H1 (cell line): Measurements from ENCODE around the gene OSTN. TPM values are rescaled to one million over a fixed set of nuclear protein-coding genes. Genes with fewer than 3 reads are reported as not detected.

ENCODE experiments used
- CTCF ChIA-PET: fragments of 300-600 bp; sonication (Branson Sonifier 250); formaldehyde crosslinking; loops from one replicate; lab custom pipeline; 2021; ENCODE audit not compliant: partially characterized antibody; lab: Charles Lee
- POLR2A ChIA-PET: fragments of 300-600 bp; sonication (Branson Sonifier 250); formaldehyde crosslinking; loops from one replicate; lab custom pipeline; 2021; ENCODE audit warnings: inconsistent platforms; ENCODE audit not compliant: partially characterized antibody; lab: Charles Lee
- DNase-seq, 2 experiments: peaks; one replicate each; pipeline versions ENCODE4 v3.0.0 to v3.0.0-alpha.2; 2010 to 2022; ENCODE audit warnings: low spot score in 2 of 2, low read depth in 1 of 2, mixed read lengths in 1 of 2
- FAIRE-seq: peaks from 2 replicates; lab custom pipeline; 2011; peaks lifted over from hg19 to GRCh38; lab: Jason Lieb, UNC
- H2AFZ ChIP-seq: 2 replicates; pipeline ENCODE4 v1.8.1; 2012; ENCODE audit warnings: low read length, inconsistent platforms
- H2AK5ac ChIP-seq: 2 replicates; pipeline ENCODE4 v1.6.1; 2013; ENCODE audit warnings: low read depth, low read length
- H2BK120ac ChIP-seq: replicated peaks from 2 replicates; pipeline ENCODE3; 2013; ENCODE audit warnings: low read depth, low read length, inconsistent platforms
- H2BK12ac ChIP-seq: 2 replicates; pipeline ENCODE4 v1.6.1; 2013; ENCODE audit warnings: low read depth, low read length
- H2BK15ac ChIP-seq: 2 replicates; pipeline ENCODE4 v1.6.1; 2013; ENCODE audit warnings: low read length
- H2BK20ac ChIP-seq: 2 replicates; pipeline ENCODE4 v1.6.1; 2013; ENCODE audit warnings: low read length
- H2BK5ac ChIP-seq: 2 replicates; pipeline ENCODE4 v1.6.1; 2013; ENCODE audit warnings: low read depth, low read length
- H3K14ac ChIP-seq: 2 replicates; pipeline ENCODE4 v1.6.1; 2013; ENCODE audit warnings: inconsistent platforms; ENCODE audit not compliant: insufficient read length
- H3K18ac ChIP-seq: 2 replicates; pipeline ENCODE4 v1.6.1; 2013; ENCODE audit warnings: low read length; ENCODE audit errors: extremely low read depth
- H3K23ac ChIP-seq: 2 replicates; pipeline ENCODE4 v1.6.1; 2013; ENCODE audit warnings: inconsistent platforms; ENCODE audit not compliant: insufficient read length
- H3K23me2 ChIP-seq: 2 replicates; pipeline ENCODE4 v1.6.1; 2013; ENCODE audit warnings: low read depth, low read length
- H3K27ac ChIP-seq: 2 replicates; pipeline ENCODE4 v1.6.1; 2011; ENCODE audit warnings: low read depth, low read length, inconsistent platforms
- H3K27me3 ChIP-seq, 4 experiments: replicated peaks in 1 of 4; 1 replicate in 1 of 4; 2 replicates in 3 of 4; pipeline versions ENCODE4 v1.6.1 to v1.8.1; 2011 to 2013; ENCODE audit warnings: low read length in 3 of 4, mild to moderate bottlenecking in 3 of 4, inconsistent platforms in 2 of 4, mixed read lengths in 2 of 4, moderate library complexity in 1 of 4; ENCODE audit not compliant: control insufficient read depth in 3 of 4, insufficient read depth in 3 of 4; ENCODE audit errors: extremely low read depth in 1 of 4
- H3K36me3 ChIP-seq, 4 experiments: 2 replicates each; pipeline versions ENCODE4 v1.6.1 to v1.8.1; 2011 to 2013; ENCODE audit warnings: mild to moderate bottlenecking in 4 of 4, low read length in 3 of 4, moderate library complexity in 2 of 4, control low read depth in 1 of 4, inconsistent platforms in 1 of 4; ENCODE audit not compliant: insufficient read depth in 4 of 4, control insufficient read depth in 2 of 4
- H3K4ac ChIP-seq: replicated peaks from 2 replicates; pipeline ENCODE3; 2013; ENCODE audit warnings: low read length, low read depth, mixed read lengths, inconsistent platforms; ENCODE audit not compliant: insufficient read length
- H3K4me1 ChIP-seq, 4 experiments: replicated peaks in 1 of 4; 1 replicate in 1 of 4; 2 replicates in 3 of 4; pipeline versions ENCODE4 v1.6.1 to v1.8.1; 2011 to 2013; ENCODE audit warnings: low read length in 3 of 4, inconsistent platforms in 2 of 4, mixed read lengths in 1 of 4; ENCODE audit not compliant: insufficient read depth in 4 of 4, control insufficient read depth in 3 of 4
- H3K4me2 ChIP-seq, 2 experiments: 2 replicates each; pipeline versions ENCODE4 v1.6.1 to v1.8.1; 2011 to 2013; ENCODE audit warnings: low read depth in 2 of 2, low read length in 2 of 2, control low read depth in 1 of 2, inconsistent platforms in 1 of 2, mild to moderate bottlenecking in 1 of 2; ENCODE audit not compliant: insufficient read depth in 1 of 2
- H3K4me3 ChIP-seq, 4 experiments: fragments of 200-600, 300-600 bp in 1 of 4; sonication (generic), shearing (Covaris generic), sonication (Bioruptor Twin) in 1 of 4; 2 replicates each; pipeline versions ENCODE4 v1.5.1 to v1.8.1; 2011 to 2016; ENCODE audit warnings: low read length in 4 of 4, low read depth in 3 of 4, control low read depth in 2 of 4, inconsistent platforms in 2 of 4, mild to moderate bottlenecking in 2 of 4, mixed read lengths in 1 of 4, moderate library complexity in 1 of 4; ENCODE audit not compliant: insufficient read depth in 2 of 4; ENCODE audit errors: extremely low read depth in 1 of 4
- H3K56ac ChIP-seq: replicated peaks from 2 replicates; pipeline ENCODE3; 2013; ENCODE audit warnings: low read depth, mild to moderate bottlenecking, mixed read lengths, low read length, inconsistent platforms; ENCODE audit not compliant: insufficient read length
- H3K79me1 ChIP-seq: 2 replicates; pipeline ENCODE4 v1.6.1; 2013; ENCODE audit warnings: low read depth, low read length, control low read depth
- H3K79me2 ChIP-seq, 2 experiments: 2 replicates each; pipeline versions ENCODE4 v1.6.1 to v1.8.1; 2012 to 2013; ENCODE audit warnings: low read length in 2 of 2, mild to moderate bottlenecking in 2 of 2, inconsistent platforms in 1 of 2; ENCODE audit not compliant: insufficient read depth in 2 of 2, control insufficient read depth in 1 of 2
- H3K9ac ChIP-seq, 4 experiments: replicated peaks in 1 of 4; 1 replicate in 1 of 4; 2 replicates in 3 of 4; pipeline versions ENCODE4 v1.6.1 to v1.8.1; 2011 to 2013; ENCODE audit warnings: low read depth in 3 of 4, low read length in 3 of 4, control low read depth in 2 of 4, mild to moderate bottlenecking in 2 of 4, moderate library complexity in 2 of 4, inconsistent platforms in 1 of 4; ENCODE audit errors: extremely low read depth in 1 of 4
- H3K9me3 ChIP-seq, 2 experiments: 2 replicates each; pipeline versions ENCODE4 v1.6.1 to v1.8.1; 2012 to 2013; ENCODE audit warnings: mild to moderate bottlenecking in 2 of 2, moderate library complexity in 2 of 2, control low read depth in 1 of 2, inconsistent platforms in 1 of 2, low read depth in 1 of 2, low read length in 1 of 2, mixed read lengths in 1 of 2; ENCODE audit not compliant: insufficient read depth in 2 of 2
- H4K20me1 ChIP-seq, 2 experiments: replicated peaks in 1 of 2; 2 replicates each; pipeline versions ENCODE3 to v1.8.1; 2011 to 2013; ENCODE audit warnings: inconsistent platforms in 2 of 2, low read length in 2 of 2, mild to moderate bottlenecking in 1 of 2; ENCODE audit not compliant: insufficient read depth in 2 of 2, control insufficient read depth in 1 of 2
- H4K5ac ChIP-seq: 2 replicates; pipeline ENCODE4 v1.6.1; 2013; ENCODE audit warnings: low read length, low read depth, mixed read lengths, inconsistent platforms; ENCODE audit not compliant: insufficient read length
- H4K8ac ChIP-seq: 2 replicates; pipeline ENCODE4 v1.8.0; 2013; ENCODE audit warnings: mild to moderate bottlenecking, moderate library complexity, low read length, inconsistent platforms; ENCODE audit not compliant: insufficient read depth; ENCODE audit errors: extremely low read depth
- H4K91ac ChIP-seq: replicated peaks from 2 replicates; pipeline ENCODE3; 2013; ENCODE audit warnings: low read length, mixed read lengths, inconsistent platforms; ENCODE audit not compliant: insufficient read length
- EGR1 ChIP-seq: IDR thresholded peaks from 2 replicates; pipeline ENCODE4 v1.6.1; 2011; ENCODE audit warnings: low read depth, low read length, borderline replicate concordance
- HDAC6 ChIP-seq: IDR thresholded peaks from one replicate; pipeline ENCODE4 v1.7.1; 2012; ENCODE audit warnings: low read depth, mild to moderate bottlenecking, inconsistent platforms, low read length, moderate library complexity
- NANOG ChIP-seq: IDR thresholded peaks from 2 replicates; pipeline ENCODE4 v1.6.1; 2011; ENCODE audit warnings: low read length, low read depth, mild to moderate bottlenecking, inconsistent platforms; ENCODE audit not compliant: insufficient read depth, poor library complexity, severe bottlenecking
- WGBS, 2 experiments: shearing (Covaris generic) in 1 of 2; methylation state at CpG; one replicate each; pipeline versions ENCODE4 v1.1.6 to v1.1.7; 2013 to 2015; ENCODE audit warnings: low lambda C conversion rate in 2 of 2, mixed read lengths in 2 of 2, inconsistent platforms in 1 of 2, low coverage in 1 of 2, missing lambda C conversion rate in 1 of 2; ENCODE audit not compliant: insufficient replicate concordance in 2 of 2, insufficient coverage in 1 of 2, insufficient read length in 1 of 2; ENCODE audit errors: extremely low coverage in 1 of 2, missing lambda C conversion rate in 1 of 2; 5-methylcytosine and 5-hydroxymethylcytosine counted together
- polyA plus RNA-seq, 7 experiments: library from polyadenylated mRNA; depleted of rRNA in 3 of 7; stranded (reverse) in 5 of 7; unstranded in 2 of 7; fragments of >200 nt in 5 of 7; fragments of 200-250 nt in 2 of 7; gene quantifications; 1 replicate in 5 of 7; 2 replicates in 1 of 7; 4 replicates in 1 of 7; pipeline versions ENCODE4 v1.2.1 to v1.2.3, GENCODE V29; 2011 to 2013; ENCODE audit warnings: missing spikeins in 2 of 7, mixed read lengths in 2 of 7
- total RNA-seq: library from RNA; stranded (reverse); fragmentation: NEBNext Ultra II Directional; extraction: Animal tissue kit (Norgen Biotek cat#: 25700); gene quantifications from 2 replicates; pipeline ENCODE4 v1.2.1, GENCODE V29; 2021
- TF ChIP-seq, protein P1 (sequence below): IDR thresholded peaks from 2 replicates; pipeline ENCODE4 v1.6.1; 2011; ENCODE audit warnings: low read length, improper control_type of control experiment

OSTN gene
- total and polyA plus RNA-seq, 2 of the 8 experiments (the other 6 are each of a cell fraction or from before 2014, with no cell fraction given) = not detected

DNA sequence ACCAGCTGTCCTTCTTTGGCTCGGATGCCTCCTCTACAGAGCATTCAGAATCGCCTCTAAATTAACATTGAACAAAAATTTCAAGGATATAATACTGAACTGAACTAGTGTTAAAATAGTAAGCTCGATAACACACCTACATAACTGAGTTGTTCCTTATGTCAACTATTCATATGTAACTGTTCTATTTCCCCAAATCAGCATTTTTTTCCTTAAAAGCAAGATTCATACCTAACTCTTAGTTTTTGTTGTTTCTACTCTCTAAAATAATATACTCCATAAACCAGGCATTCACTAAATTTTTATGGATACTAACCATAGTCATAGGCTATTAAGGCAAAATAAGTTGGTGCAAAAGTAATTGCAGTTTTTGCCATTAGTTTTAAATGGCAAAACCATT is 32.7 kb upstream of the OSTN start:
- no peak overlapping the region for H3K23ac ChIP-seq
- no peak overlapping the region for H3K4me2 ChIP-seq
- 75% methylated on average over 3 of the region's 3 CpGs; no CpG with 5 or more reads in 1 of the 2 experiments for WGBS, 2 experiments
- H3K27ac ChIP-seq = no peak overlapping the region
- no peak for DNase-seq
- no peaks in the 10 kb centered on the region for H4K20me1 ChIP-seq
- H3K56ac ChIP-seq = no peak overlapping the region
- H3K9me3 ChIP-seq = no peaks in the 10 kb centered on the region
- H2BK5ac ChIP-seq = no peak overlapping the region
- TF ChIP-seq NANOG = no peak
- no peak for TF ChIP-seq EGR1
- TF ChIP-seq, protein P1, sequence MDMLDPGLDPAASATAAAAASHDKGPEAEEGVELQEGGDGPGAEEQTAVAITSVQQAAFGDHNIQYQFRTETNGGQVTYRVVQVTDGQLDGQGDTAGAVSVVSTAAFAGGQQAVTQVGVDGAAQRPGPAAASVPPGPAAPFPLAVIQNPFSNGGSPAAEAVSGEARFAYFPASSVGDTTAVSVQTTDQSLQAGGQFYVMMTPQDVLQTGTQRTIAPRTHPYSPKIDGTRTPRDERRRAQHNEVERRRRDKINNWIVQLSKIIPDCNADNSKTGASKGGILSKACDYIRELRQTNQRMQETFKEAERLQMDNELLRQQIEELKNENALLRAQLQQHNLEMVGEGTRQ = no peak
- no peak for TF ChIP-seq HDAC6
- TF ChIP-seq, all 59 proteins: peak for 0
- no peaks in the 10 kb centered on the region for H3K79me2 ChIP-seq
- no peak overlapping the region for H3K4me3 ChIP-seq
- H4K5ac ChIP-seq = no peak overlapping the region
- no peak overlapping the region for H2BK20ac ChIP-seq
- no peaks in the 10 kb centered on the region for H3K27me3 ChIP-seq
- no peak overlapping the region for H3K14ac ChIP-seq
- H3K23me2 ChIP-seq = no peaks in the 10 kb centered on the region; the same call in 1 of the 2 replicates
- POLR2A ChIA-PET = no interaction called here
- no peak overlapping the region for H4K8ac ChIP-seq
- H2BK120ac ChIP-seq = no peak overlapping the region
- H2AK5ac ChIP-seq = no peak overlapping the region
- CTCF ChIA-PET = interaction anchor here (0.7 kb wide), 1 partner anchor 370 kb away, joined by 3 read pairs; no protein-coding TSS in a partner anchor
- H3K4ac ChIP-seq = no peak overlapping the region
- H3K18ac ChIP-seq = no peak overlapping the region
- H3K4me1 ChIP-seq = no peaks in the 10 kb centered on the region
- no peak overlapping the region for H2BK15ac ChIP-seq
- no peak overlapping the region for H3K9ac ChIP-seq
- no peaks in the 10 kb centered on the region for H3K36me3 ChIP-seq
- H3K79me1 ChIP-seq = no peaks in the 10 kb centered on the region
- no peak overlapping the region for H2BK12ac ChIP-seq
- no peak overlapping the region for H2AFZ ChIP-seq
- H4K91ac ChIP-seq = no peak overlapping the region
- FAIRE-seq = no peak
